ENCODE data around the gene DLGAP1.

DNA sequence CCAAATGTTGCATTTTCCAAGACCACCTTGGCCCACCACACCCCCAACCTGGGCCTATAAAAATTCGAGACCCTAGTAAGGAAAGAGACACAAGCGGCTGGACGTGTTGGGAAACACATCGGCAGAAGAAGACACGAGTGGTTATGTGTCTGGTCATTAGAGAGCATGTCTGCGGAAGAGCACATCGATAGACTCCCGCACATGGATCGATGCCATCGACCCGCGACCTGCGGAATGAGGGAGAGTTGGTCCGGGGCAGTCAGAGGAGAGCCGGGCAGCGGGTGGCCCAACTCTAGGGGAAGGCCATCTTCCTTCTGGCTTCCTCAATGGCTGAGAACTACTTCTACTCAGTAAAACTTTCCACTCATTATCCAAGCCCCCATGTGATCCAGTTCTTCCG, 785.7 kb downstream of the DLGAP1 start:
- TF ChIP-seq ZNF274 (IDR thresholded peaks at IDR 0.05; ENCODE audit: low read depth, low read length): no peak
- no peak for TF ChIP-seq YY1 (IDR thresholded peaks at IDR 0.05; ENCODE audit: insufficient read depth, insufficient read length)
- TF ChIP-seq SUZ12 (IDR thresholded peaks at IDR 0.05; ENCODE audit: extremely low read depth, insufficient read depth, insufficient read length): no peak
